Spinal cord (tissue), 10 donors: ENCODE results near the gene SLC6A16. TPM values are rescaled to one million over a fixed set of nuclear protein-coding genes. Genes with fewer than 3 reads are reported as not detected.
A peak's percentile ranks its signal among the peaks of the same experiment; 100 is the strongest.
"Not testable (repeated sequence)": the region's sequence is repeated elsewhere in the genome, so short reads cannot be mapped to it uniquely, and the experiment has no call there.

Experiments used
- DNase-seq, 6 donors: peaks; one replicate each; pipeline versions ENCODE4 v3.0.0 to v3.0.0-alpha.2; 2013 to 2015; ENCODE audit warnings: low spot score in 6 of 6, low read depth in 4 of 6
- H3K27ac ChIP-seq: one replicate; pipeline ENCODE4 v1.5.1; 2013; ENCODE audit warnings: low read depth, low read length, control low read depth
- H3K27me3 ChIP-seq: one replicate; pipeline ENCODE4 v1.6.1; 2013; ENCODE audit warnings: low read length; ENCODE audit not compliant: control insufficient read depth, insufficient read depth
- H3K36me3 ChIP-seq: one replicate; pipeline ENCODE4 v1.6.1; 2013; ENCODE audit warnings: low read length; ENCODE audit not compliant: control insufficient read depth, insufficient read depth
- H3K4me1 ChIP-seq: one replicate; pipeline ENCODE4 v1.6.1; 2013; ENCODE audit warnings: low read length; ENCODE audit not compliant: control insufficient read depth, insufficient read depth
- H3K4me3 ChIP-seq: one replicate; pipeline ENCODE4 v1.5.1; 2013; ENCODE audit warnings: low read depth, low read length, control low read depth
- H3K9me3 ChIP-seq: one replicate; pipeline ENCODE4 v1.6.1; 2013; ENCODE audit warnings: low read length; ENCODE audit not compliant: control insufficient read depth, insufficient read depth
- WGBS: methylation state at CpG from one replicate; pipeline ENCODE4 v1.1.5; 2013; ENCODE audit warnings: missing lambda C conversion rate; ENCODE audit not compliant: insufficient coverage; 5-methylcytosine and 5-hydroxymethylcytosine counted together
- polyA plus RNA-seq, 2 donors: library from polyadenylated mRNA; unstranded; fragments of 120-200 nt; gene quantifications; one replicate each; pipeline ENCODE4 v1.2.1, GENCODE V29; 2013; ENCODE audit not compliant: insufficient read length in 2 of 2
- total RNA-seq, 2 donors: library from RNA; depleted of rRNA in 1 of 2; stranded (reverse); fragments of 120-200 nt in 1 of 2; fragments of >200 nt in 1 of 2; gene quantifications; one replicate each; pipeline versions ENCODE4 v1.2.3 to v1.2.4, GENCODE V29; 2013 to 2014
- donor health status: healthy.

The SLC6A16 gene
- total and polyA plus RNA-seq, 4 donors, result 0.59 to 3.8 (median 2.0) TPM

DNA sequence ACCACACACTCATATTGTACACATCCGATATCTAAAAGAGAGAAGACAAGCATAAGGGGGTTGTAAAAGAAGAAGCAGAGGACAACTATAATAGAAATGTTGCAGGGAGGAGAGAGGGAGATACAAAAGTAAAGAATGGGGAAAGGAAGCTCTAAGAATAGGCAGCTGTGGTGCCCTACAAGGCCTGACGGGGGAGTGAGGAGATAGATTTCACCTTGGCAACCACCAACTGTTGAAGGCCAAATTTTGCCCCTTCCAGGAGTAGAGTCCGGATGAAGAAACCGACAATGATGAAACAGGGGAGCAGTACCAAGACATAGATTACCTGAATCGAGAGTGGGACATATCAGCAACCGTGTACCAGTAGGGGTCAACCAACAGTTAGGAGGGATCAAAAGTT, 15.9 kb downstream of the SLC6A16 start:
- Histone ChIP-seq H3K4me3 (no peak overlapping the region), H3K4me1 (no peaks in the 10 kb centered on the region), H3K27me3 (no peaks in the 10 kb centered on the region), H3K36me3 (peaks cover 10% of the 10 kb centered on the region), H3K27ac (no peak overlapping the region), H3K9me3 (no peaks in the 10 kb centered on the region)
- 88% methylated on average over 5 of the region's 6 CpGs for WGBS
- no peak for DNase-seq

DNA sequence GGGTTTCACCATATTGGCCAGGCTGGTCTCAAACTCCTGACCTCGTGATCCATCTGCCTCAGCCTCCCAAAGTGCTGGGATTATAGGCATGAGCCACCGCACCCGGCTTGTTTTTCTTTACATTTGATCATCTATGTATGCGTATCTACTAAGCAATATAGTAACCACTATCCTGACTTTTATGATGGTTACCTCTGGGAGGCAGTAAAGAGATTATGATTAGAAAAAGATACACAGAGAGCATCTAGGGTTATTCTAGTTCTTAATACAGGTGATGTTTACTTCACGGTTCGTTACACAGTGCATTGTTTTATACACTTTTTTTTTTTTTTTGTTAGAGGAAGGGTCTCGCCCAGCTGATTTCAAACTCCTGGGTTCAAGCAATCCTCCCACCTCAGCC, 18.3 kb downstream of the SLC6A16 start:
- peak in 1 of 6 donors; percentile 5 for DNase-seq
- peaks cover 10% of the 10 kb centered on the region for H3K36me3 ChIP-seq
- not testable (repeated sequence) for H3K27me3 ChIP-seq, H3K9me3 ChIP-seq, H3K27ac ChIP-seq, H3K4me3 ChIP-seq, H3K4me1 ChIP-seq
- no CpG with 5 or more reads among the region's 7 CpGs for WGBS

DNA sequence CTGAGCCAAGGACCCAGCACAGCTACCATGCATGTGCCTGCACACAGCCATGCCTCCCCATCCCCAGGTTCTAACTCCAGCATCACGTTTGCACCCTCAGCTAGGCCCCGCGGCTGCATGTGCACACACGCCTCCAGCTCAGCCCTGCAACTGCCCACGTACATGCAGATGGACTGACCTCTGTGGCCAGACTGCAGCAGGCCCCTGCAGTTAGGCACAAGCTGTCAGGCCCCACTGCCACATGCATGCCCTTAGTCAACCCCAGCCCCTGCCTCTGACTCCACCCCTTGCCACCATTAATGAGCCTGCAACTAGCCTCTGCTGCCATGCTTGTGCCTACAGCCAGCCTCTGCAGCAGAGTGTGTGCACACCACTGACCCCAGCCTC, 23.1 kb downstream of the SLC6A16 start:
- Histone ChIP-seq H3K27me3 (no peaks in the 10 kb centered on the region), H3K9me3 (no peaks in the 10 kb centered on the region), H3K4me3 (no peak overlapping the region), H3K27ac (no peak overlapping the region), H3K36me3 (no peaks in the 10 kb centered on the region), H3K4me1 (peaks cover 10% of the 10 kb centered on the region)
- no peak for DNase-seq
- 77% methylated on average over 5 of the region's 5 CpGs for WGBS

DNA sequence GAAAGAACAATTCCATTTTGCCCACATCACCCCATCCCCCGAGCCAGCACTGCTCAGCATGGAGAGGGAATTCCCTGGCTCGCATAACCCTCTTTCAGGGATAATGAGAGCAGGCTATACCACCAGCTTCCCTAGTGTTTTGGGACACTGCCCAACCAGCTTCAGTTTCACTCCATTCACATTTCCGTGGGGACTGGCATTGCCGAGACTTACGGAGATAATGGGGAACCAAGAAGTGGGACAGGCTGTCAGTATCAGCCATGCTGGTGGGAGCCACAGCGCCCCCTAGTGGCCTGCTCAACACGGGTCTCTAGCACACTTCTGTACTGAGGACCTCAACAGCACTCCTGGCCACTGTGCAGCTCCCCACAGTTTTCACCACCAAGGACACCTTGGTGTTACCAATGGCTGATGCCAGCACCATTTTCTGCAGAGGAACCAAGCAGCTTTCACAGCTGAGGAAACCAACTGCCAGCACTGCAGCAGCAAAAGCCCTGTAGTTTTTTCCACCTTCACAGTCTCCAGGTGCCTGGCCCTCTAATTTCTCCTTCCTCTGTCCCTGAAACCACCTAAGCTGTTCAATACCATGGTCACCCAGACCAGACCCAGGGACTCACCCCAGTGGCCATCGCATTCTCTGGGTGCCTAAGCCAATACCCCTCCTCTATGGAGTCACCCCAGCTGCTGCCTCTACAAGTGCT, 23.7 kb downstream of the SLC6A16 start:
- 29% methylated on average over 8 of the region's 8 CpGs for WGBS
- Histone ChIP-seq H3K9me3 (no peaks in the 10 kb centered on the region), H3K36me3 (no peaks in the 10 kb centered on the region), H3K4me1 (peaks cover 10% of the 10 kb centered on the region), H3K27me3 (no peaks in the 10 kb centered on the region), H3K4me3 (no peak overlapping the region), H3K27ac (no peak overlapping the region)
- peak in 5 of 6 donors; percentile 7 to 68 (median 15) for DNase-seq

DNA sequence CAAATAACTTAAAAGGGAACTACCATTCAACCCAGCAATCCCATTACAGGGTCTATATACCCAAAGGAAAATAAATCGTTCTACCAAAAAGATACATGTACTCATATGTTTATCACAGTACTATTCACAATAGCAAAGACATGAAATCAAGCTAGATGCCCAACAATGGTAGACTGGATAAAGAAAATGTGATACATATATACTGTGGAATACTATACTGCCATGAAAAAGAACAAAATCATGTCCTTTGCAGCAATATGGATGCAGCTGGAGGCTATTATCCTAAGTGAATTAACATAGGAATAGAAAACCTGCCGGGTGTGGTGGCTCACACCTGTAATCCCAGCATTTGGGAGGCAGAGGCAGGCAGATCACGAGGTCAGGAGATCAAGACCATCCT, 26.3 kb downstream of the SLC6A16 start:
- H3K4me3 ChIP-seq, H3K9me3 ChIP-seq, H3K36me3 ChIP-seq, H3K27ac ChIP-seq, H3K27me3 ChIP-seq, DNase-seq: not testable (repeated sequence)
- peaks cover 10% of the 10 kb centered on the region for H3K4me1 ChIP-seq
- WGBS, result 71% methylated on average over 1 of the region's 3 CpGs

DNA sequence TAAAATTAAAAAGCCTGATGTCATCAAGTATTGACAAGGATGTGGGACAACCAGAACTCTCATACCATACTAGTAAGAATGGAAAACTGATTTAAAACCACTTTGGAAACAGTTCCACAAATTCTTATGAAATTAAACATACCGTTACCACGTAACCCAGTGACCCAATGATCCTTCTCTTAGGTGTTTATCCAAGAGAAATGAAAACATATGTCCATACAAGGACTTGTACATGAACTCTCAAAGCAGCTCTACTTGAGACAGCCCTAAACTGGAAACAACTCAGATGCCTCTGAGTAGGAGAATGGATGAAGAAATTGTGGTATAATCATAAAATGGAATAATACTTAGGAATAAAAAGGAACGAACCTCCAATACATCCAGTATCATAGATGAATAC, 27.6 kb downstream of the SLC6A16 start:
- no peak overlapping the region for H3K4me3 ChIP-seq
- WGBS, result no CpG with 5 or more reads among the region's 3 CpGs
- no peaks in the 10 kb centered on the region for H3K9me3 ChIP-seq
- DNase-seq, result no peak
- no peak overlapping the region for H3K27ac ChIP-seq
- no peaks in the 10 kb centered on the region for H3K27me3 ChIP-seq
- peaks cover 2% of the 10 kb centered on the region for H3K36me3 ChIP-seq
- peaks cover 10% of the 10 kb centered on the region for H3K4me1 ChIP-seq

DNA sequence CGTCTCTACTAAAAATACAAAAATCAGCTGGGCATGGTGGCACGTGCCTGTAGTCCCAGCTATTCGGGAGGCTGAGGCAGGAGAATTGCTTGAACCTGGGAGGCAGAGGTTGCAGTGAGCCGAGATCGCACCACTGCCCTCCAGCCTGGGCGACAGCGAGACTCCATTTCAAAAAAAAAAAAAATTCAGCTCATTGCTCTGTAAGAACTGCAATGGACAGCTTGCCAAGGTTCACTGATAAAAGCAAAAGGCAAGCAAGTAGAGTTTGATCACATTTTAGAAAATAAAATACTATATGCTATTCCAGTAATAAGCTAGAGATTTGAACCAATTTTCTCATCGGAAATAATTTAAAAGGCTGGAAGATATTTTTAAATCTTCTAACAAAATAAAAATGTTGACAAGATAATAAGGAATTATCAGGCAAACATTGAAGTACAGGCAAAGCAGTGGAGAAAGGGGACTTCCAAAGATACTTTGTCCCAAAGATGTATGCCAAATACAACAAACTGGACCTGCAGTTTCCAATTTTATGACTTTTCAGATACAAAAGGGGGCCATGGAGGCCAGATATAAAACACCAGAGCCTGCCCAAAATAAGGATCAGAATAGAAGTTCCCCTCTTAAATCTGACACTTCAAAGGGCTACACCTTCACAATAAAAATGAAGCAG, 29.6 kb downstream of the SLC6A16 start:
- WGBS, result 100% methylated on average over 1 of the region's 8 CpGs
- no peak overlapping the region for H3K4me3 ChIP-seq

DNA sequence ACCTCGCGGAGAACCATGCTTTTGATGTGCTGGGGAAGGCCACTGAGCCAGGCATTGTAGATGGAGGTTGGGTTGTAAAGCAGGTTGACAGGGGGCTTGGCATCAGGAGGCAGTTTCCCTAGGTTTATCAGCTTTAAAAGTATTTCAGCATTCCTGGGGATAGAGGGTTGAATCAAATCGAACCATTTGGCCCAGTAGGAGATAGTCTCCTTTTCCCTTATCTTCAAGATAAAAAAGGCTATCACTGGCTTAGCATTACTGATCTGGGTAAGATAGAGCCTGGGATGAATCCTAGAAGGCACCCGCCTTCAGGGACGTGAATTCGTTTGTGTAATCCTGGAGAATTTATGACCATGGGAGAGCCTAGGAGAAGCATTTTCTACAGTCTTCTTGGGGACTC, 30.6 kb downstream of the SLC6A16 start:
- no peak overlapping the region for H3K27ac ChIP-seq
- peaks cover 2% of the 10 kb centered on the region for H3K36me3 ChIP-seq
- H3K4me3 ChIP-seq, result no peak overlapping the region
- no peaks in the 10 kb centered on the region for H3K4me1 ChIP-seq
- H3K9me3 ChIP-seq, result no peaks in the 10 kb centered on the region
- no peak for DNase-seq
- 80% methylated on average over 5 of the region's 6 CpGs for WGBS
- H3K27me3 ChIP-seq, result no peaks in the 10 kb centered on the region

More for the DNA sequence above, 29.6 kb downstream of the SLC6A16 start:
- no peak for DNase-seq
- Histone ChIP-seq H3K9me3 (no peaks in the 10 kb centered on the region), H3K4me1 (no peaks in the 10 kb centered on the region), H3K27ac (no peak overlapping the region), H3K36me3 (peaks cover 2% of the 10 kb centered on the region), H3K27me3 (no peaks in the 10 kb centered on the region)

DNA sequence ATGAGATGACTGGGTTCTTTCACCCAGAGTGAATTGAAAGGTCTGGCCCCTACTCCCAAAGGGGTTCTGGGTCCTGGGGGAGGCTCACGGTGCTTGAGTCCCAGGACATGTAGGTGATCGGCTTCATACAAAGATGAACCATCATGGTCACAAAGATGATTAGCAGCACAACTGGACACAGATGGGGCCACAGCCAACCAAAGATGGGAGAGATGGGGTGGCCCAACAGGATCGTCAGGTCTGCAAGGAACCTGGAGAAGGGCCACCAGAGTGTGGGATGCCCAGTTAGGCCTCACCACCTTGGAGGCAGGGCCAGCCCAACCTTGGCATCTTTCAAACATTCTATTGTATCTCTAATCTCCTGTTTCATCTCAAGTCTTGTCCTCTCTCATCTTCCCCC, 34.5 kb downstream of the SLC6A16 start:
- Histone ChIP-seq H3K27ac (no peak overlapping the region), H3K4me3 (no peak overlapping the region), H3K27me3 (no peaks in the 10 kb centered on the region), H3K4me1 (no peaks in the 10 kb centered on the region), H3K9me3 (no peaks in the 10 kb centered on the region), H3K36me3 (peaks cover 2% of the 10 kb centered on the region)
- 97% methylated on average over 3 of the region's 3 CpGs for WGBS
- DNase-seq, result no peak

DNA sequence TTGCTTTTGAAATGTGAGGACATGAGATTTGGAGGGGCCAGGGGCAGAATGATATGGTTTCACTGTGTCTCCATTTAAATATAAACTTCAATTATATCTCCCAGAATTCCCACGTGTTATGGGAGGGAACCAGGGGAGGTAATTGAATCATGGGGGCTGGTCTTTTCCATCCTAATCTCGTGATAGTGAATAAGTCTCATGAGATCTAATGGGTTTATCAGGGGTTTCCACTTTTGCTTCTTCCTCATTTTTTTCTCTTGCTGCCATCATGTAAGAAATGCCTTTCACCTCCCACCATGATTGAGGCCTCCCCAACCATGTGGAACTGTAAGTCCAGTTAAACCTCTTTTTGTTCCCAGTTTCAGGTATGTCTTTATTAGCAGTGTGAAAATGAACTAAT, 35.7 kb downstream of the SLC6A16 start:
- not testable (repeated sequence) for H3K9me3 ChIP-seq, H3K27ac ChIP-seq, H3K4me3 ChIP-seq, H3K27me3 ChIP-seq, H3K36me3 ChIP-seq, H3K4me1 ChIP-seq, DNase-seq
- WGBS, result no CpG with 5 or more reads among the region's 2 CpGs
